NCI-H526 (cell line): ENCODE data around the gene TNS4.

Source experiments
- DNase-seq, 2 experiments: peaks; one replicate each; lab custom pipeline; 2025; lab: John Stamatoyannopoulos, UW

Gene TNS4

DNA sequence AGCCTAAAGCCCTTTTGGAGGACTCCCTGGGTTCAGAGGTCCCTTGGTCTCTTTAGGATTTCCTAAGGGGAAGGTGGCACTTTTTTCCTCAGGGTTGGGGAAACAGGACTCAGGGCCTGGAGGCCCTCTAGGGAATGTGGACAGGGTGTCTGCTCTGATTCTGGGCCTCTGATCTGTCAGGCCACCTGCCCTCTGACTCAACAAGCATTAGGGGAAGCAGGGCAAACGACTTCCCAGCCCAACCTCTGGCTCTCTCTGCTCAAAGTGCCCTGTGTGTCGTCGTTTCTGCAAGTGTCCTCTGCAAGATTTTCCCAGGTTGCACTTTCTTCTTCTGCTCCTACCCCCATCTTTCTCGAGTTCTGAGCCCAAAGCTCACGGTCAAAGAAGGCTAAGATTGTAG, 64.8 kb downstream of the TNS4 start:
- DNase-seq = no peak

DNA sequence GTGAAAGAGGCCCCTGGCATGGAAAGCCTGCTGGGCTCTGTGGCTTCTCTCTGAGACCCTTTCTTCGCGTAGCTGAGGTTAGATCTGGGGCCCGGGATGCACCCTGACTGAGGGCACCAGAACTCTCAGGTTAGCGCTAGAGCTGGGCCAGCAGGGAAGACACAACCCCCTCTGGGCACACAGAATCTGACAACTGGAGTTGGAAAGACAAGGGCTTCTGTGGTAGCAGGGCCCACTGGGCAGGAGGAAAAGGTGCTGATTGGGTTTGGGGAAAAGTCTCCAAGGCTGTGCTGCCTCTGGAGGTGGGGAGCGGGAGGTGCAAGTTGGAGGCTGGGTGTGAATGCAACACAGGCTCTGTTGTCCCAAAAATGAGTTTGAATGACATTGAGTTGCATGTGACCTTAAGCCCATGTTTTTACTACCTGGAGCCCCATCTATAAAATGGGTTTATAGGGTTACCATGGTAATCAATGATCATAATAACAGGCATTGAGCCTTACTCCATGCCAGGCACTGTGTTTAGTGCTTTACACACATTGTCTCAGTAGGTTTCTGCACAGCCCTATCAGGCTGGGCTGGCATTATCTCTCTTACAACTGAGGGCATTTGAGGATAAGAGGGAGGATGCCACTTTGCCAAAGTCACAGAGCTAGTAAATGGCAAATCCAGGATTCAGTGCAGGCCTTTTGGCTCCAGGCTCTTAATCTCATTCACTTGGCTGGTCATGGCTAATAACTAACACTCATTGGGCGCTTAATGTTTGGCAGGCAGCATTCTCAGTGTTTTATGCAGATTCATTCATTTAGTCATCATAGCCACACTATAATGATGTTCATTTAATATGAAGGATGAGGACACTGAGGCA, 67.6 kb downstream of the TNS4 start:
- DNase-seq = peak in 1 of 2 experiments; percentile 34

DNA sequence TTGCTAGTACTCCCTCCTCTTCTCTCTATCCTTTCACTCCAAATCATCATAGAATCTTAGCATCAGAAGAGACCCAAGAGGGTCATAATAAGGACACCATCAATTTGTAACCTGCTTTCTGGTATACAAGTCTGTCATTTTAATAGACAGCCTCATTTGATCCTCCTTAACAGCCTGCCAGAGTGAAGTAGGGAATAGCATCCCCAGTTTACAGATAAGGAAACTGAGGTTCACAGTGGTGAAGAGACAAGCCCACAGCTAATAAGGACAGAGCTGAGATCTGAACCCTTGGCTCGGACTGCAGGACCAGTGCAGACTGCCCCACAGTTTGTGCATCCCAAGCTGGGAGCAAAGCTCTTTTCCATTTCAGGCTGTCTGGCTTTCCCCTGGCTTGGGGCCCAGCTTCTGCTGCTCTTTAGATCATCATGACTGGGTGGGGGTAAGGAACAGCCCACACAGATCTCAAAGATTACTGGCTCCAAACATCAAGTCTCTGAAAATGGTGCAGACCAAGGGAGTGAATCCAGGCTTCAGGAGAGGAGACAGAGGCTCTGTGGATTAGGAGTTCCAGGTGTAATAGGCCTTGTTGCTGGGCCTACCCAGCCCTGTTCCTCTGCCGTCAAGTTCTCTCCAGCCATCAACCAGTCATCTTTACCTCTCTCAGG, 68.4 kb downstream of the TNS4 start:
- no peak for DNase-seq

DNA sequence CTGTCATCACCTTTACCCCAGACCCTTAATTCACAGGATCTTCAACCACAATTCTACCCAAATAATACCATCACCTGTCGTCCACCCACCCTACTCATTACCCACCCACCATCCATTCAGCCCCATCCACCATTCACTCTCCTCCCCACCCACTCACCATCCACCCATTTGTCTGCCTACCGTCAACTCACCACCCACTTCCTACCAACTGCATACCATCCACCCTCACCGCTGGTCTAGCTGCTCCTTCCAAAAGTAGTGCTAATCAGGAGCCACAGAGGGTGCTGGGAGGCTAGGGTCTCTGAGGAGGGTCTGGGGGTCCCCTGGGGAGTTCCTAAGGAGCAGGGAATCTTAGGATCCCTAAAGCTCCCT, 70.2 kb downstream of the TNS4 start:
- no peak for DNase-seq

DNA sequence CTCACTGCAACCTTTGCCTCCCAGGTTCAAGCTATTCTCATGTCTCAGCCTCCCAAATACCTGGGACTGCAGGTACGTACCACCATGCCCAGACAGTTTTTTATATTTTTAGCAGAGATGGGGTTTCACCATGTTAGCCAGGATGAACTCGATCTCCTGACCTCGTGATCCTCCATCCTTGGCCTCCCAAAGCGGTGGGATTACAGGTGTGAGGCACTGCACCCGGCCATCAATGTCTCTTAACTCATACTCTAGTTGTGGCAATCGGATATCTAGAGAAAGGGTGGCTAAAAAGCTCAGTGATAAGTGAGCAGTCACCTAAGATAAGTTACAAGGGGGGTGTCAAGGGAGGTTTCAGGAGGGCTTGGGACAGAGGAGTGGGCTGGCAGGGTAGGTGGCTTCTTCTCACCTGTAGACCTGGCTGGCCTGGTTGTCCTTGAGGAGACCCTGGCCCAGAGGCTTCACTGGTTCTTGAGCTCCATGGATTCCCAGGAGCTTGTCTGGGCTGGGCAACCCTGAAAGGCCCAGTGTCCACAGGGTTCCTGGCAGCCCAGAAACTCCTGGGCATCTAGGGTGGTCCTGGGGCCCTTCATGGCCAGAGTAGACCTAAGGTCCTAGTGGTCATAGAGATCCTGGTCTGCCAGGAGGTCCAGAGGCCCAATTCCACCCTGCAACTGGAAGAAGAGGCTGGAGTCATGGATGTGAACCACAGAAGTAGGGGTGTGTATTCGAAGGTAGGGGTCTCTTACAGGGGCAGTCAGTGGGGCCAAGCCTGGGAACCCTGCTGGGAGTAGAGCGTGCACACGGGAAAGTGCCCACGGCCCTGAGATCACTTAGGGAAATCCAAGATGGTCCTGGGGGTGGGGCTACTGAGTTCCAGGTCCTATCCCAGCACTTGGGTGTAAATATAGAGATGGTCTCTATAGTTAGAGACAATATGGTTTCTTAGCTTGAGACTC, 70.9 kb downstream of the TNS4 start:
- no peak for DNase-seq

DNA sequence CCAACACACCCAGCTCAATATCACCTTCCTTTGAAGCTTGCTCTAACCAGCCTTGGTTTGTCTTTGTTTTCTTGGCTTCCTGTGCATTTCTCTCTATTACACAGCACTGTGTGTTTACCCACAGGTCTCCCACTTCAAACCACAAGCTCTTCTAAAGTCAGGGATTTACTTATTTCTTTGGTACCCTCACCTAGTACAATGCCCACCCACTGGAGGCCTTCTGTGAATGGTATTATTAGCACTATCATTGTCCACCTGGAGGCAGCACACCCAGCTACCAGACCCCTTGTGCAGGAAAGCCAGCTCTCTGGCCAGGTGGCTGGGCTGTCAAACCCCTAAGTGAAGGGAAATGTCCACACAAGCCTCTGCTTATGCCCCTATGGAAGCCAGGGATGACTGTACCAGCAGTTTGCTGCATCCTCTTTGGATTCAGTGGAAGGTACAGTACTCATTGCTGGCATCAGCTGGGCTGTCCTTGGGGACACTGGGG, 74.4 kb downstream of the TNS4 start:
- no peak for DNase-seq
